Measurements from ENCODE around the gene PPP1CA.

GRCh38 chr11:67384851-67385366 is 16.7 kb downstream of the PPP1CA start:
- TF ChIP-seq CTCF (optimal IDR thresholded peaks at IDR 0.05 in 1 of 3, IDR thresholded peaks at IDR 0.05 in 1 of 3, conservative IDR thresholded peaks at IDR 0.05 in 1 of 3; ENCODE audit: extremely low read depth in 1 of 3, insufficient read depth in 2 of 3, low read length in 3 of 3) (no peak), EZH2 (IDR thresholded peaks at IDR 0.05; ENCODE audit: low read length) (no peak)

Measured in keratinocyte (primary cell).